GM10266 (cell line): Measurements from ENCODE around the gene GNG8.

Source experiments
- DNase-seq: peaks from one replicate; pipeline ENCODE4 v3.0.0; 2012; ENCODE audit errors: extremely low spot score
- CTCF ChIP-seq: IDR thresholded peaks from 2 replicates; pipeline ENCODE4 v1.5.1; 2012; ENCODE audit warnings: mild to moderate bottlenecking, low read depth; ENCODE audit not compliant: control insufficient read depth, insufficient read depth; ENCODE audit errors: missing control alignments

GNG8 gene

DNA sequence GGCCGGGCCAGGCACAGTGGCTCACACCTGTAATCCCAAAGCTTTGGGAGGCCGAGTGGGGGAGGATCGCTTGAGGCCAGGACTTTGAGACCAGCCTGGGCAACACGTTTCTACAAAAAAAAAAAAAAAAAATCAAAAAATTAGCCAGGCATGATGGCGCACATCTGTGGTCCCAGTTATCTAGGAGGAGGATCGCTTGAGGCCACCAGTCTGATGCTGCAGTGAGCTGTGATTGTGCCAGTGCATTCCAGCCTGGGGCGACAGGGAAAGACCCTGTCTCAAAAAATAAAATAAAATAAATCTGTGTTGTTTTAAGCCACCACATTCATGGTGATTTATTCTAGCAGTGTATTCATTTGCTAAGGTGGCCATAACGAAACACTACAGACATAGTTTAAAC lies 29.1 kb upstream of the GNG8 start:
- no peak for DNase-seq
- TF ChIP-seq CTCF: no peak

- TF ChIP-seq CTCF: peak; percentile 94
- DNase-seq: peak; percentile 80
Observed at GRCh38 chr19:46661735-46662592, 26.0 kb upstream of the GNG8 start.

DNA sequence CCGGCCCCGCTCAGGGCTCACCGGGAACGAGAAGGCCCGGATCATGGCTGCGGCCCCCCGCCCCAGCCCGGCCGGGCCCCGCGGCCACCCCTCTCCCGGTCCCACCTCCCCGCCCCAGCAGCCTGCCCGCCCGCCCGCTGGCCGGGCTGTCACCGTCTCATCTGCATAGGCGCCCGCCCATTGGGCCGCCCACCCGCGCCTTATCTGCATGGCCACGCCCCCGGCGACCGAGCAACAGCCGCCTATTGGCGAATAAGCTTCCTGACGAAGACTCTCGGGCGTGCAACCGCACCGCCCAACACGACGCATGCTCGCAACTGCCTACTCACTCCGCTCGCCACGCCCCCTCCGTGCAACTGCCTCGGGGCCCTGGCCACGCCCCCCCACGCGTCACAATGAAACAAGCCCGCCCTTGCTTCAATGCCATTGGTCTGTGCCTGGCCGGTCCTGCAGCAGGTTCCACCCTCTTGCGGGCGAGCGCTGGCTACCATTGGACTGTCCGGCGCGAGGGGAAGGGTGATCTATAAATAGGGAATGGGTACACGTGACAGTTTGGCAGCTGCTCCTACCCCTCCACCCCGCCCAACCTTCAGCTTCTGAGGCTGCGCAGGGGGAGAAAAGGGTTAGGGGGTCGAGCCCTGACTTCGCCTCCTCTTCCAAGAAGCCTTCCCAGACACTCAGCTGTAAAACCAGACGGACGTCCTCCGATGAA lies 25.2 kb upstream of the GNG8 start, which contains the start of gene DACT3:
TSS of gene DACT3 (minus strand) at position 163 of the 712 bp plus-strand sequence. CDS start at position 45, 118 bp downstream.
- peak; percentile 99 for DNase-seq
- no peak for TF ChIP-seq CTCF

- DNase-seq: no peak
- no peak for TF ChIP-seq CTCF
Observed at GRCh38 chr19:46660551-46661019, 24.6 kb upstream of the GNG8 start.

GRCh38 chr19:46660008-46660517 lies 24.1 kb upstream of the GNG8 start:
- DNase-seq: no peak
- TF ChIP-seq CTCF: no peak

GRCh38 chr19:46659151-46660007 lies 23.4 kb upstream of the GNG8 start:
- no peak for TF ChIP-seq CTCF
- DNase-seq: no peak
